HepG2 (cell line): ENCODE results near the gene DCP2. TPM values are rescaled to one million over a fixed set of nuclear protein-coding genes. Genes with fewer than 3 reads are reported as not detected.

ENCODE experiments used
- ATAC-seq: fragments of 200-7000 bp; cut with Tn5 transposase; 3 replicates; pipeline ENCODE4 v1.9.1; 2020; ENCODE audit warnings: mild to moderate bottlenecking, moderate library complexity
- BruUV-seq: library from RNA; stranded (reverse); fragments of 400-500 nt; replicated peaks from 2 replicates; lab custom pipeline; 2021; lab: Mats Ljungman, UMichigan
- CTCF ChIA-PET: fragments of 300-600 bp; formaldehyde crosslinking; extraction: SDS; loops from one replicate; lab custom pipeline; 2021; ENCODE audit warnings: low total read pairs, inconsistent platforms, low intra/inter-chr PET ratio; lab: Yijun Ruan, JAX
- POLR2A ChIA-PET: fragments of 350-600 bp; sonication (Branson Sonifier 250); formaldehyde crosslinking; loops from one replicate; lab custom pipeline; 2020; ENCODE audit warnings: antibody characterized with exemption, inconsistent platforms; lab: Yijun Ruan, JAX
- DNase-seq: peaks from one replicate; pipeline ENCODE4 v3.0.0-alpha.2; 2015; ENCODE audit warnings: low spot score
- FAIRE-seq: peaks from 3 replicates; lab custom pipeline; 2011; peaks lifted over from hg19 to GRCh38; lab: Jason Lieb, UNC
- H2AFZ ChIP-seq: one replicate; pipeline ENCODE4 v1.6.1; 2011; ENCODE audit warnings: low read length, inconsistent platforms
- H3K27ac ChIP-seq: fragments of 300-600 bp; 3 replicates; pipeline ENCODE4 v1.8.0; 2011; ENCODE audit warnings: mixed run types, mild to moderate bottlenecking, mixed read lengths, low read length, inconsistent platforms; ENCODE audit not compliant: insufficient read depth; ENCODE audit errors: extremely low read length
- H3K27me3 ChIP-seq, 2 experiments: fragments of 200-600 bp in 1 of 2; 2 replicates in 1 of 2; 3 replicates in 1 of 2; pipeline versions ENCODE4 v1.6.0 to v1.8.0; 2011; ENCODE audit warnings: low read length in 2 of 2, mild to moderate bottlenecking in 2 of 2, moderate library complexity in 2 of 2, inconsistent platforms in 1 of 2; ENCODE audit not compliant: insufficient read depth in 2 of 2, control insufficient read depth in 1 of 2
- H3K36me3 ChIP-seq, 2 experiments: fragments of 200-600 bp in 1 of 2; replicated peaks in 1 of 2; 2 replicates in 1 of 2; 3 replicates in 1 of 2; pipeline versions ENCODE4 v1.5.1 to v1.8.0; 2011; ENCODE audit warnings: low read length in 2 of 2, inconsistent platforms in 1 of 2; ENCODE audit not compliant: insufficient read depth in 2 of 2, control insufficient read depth in 1 of 2
- H3K4me1 ChIP-seq: 2 replicates; pipeline ENCODE4 v1.5.1; 2012; ENCODE audit warnings: low read length, inconsistent platforms; ENCODE audit not compliant: insufficient read depth
- H3K4me2 ChIP-seq: 2 replicates; pipeline ENCODE4 v1.6.0; 2011; ENCODE audit warnings: low read depth, low read length, inconsistent platforms
- H3K4me3 ChIP-seq, 3 experiments: fragments of 200-600 bp in 1 of 3; sonication (generic), shearing (Covaris generic) in 1 of 3; replicated peaks in 1 of 3; 2 replicates each; pipeline ENCODE4 v1.5.1; 2011 to 2016; ENCODE audit warnings: low read length in 3 of 3, inconsistent platforms in 2 of 3, low read depth in 2 of 3, mild to moderate bottlenecking in 2 of 3, control low read depth in 1 of 3, mixed read lengths in 1 of 3; ENCODE audit not compliant: insufficient read depth in 1 of 3
- H3K79me2 ChIP-seq: one replicate; pipeline ENCODE4 v1.6.1; 2011; ENCODE audit warnings: low read length, inconsistent platforms; ENCODE audit not compliant: insufficient read depth
- H3K9ac ChIP-seq: 2 replicates; pipeline ENCODE4 v1.6.0; 2011; ENCODE audit warnings: mild to moderate bottlenecking, low read depth, low read length, inconsistent platforms; ENCODE audit not compliant: insufficient read depth
- H3K9me3 ChIP-seq: 2 replicates; pipeline ENCODE4 v1.5.1; 2012; ENCODE audit warnings: mild to moderate bottlenecking, low read length
- H4K20me1 ChIP-seq: 2 replicates; pipeline ENCODE4 v1.6.0; 2011; ENCODE audit warnings: inconsistent platforms, mild to moderate bottlenecking, low read length, moderate library complexity; ENCODE audit not compliant: insufficient read depth
- EED ChIP-seq: sonication (generic); formaldehyde crosslinking; IDR thresholded peaks from 2 replicates; pipeline ENCODE4 v1.5.0; 2020; ENCODE audit warnings: mild to moderate bottlenecking, missing genetic modification reagents
- ZNF644 ChIP-seq: IDR thresholded peaks from 2 replicates; pipeline ENCODE4 v1.6.1; 2016; ENCODE audit warnings: low read depth
- WGBS: methylation state at CpG from one replicate; pipeline ENCODE4 v1.1.6; 2017; ENCODE audit warnings: low lambda C conversion rate; 5-methylcytosine and 5-hydroxymethylcytosine counted together
- in situ Hi-C: cut with HindIII; loops from 2 replicates; pipeline ENCODE4 v1.10.0; 2017; ENCODE audit warnings: low pct_unique_long_range_greater_than_20kb; ENCODE audit not compliant: extremely low pct_ligation_motif_present
- intact Hi-C: fragments of 100-400 bp; cut with micrococcal nuclease; formaldehyde crosslinking; loops from one replicate; pipeline ENCODE4 v1.10.0; 2022; ENCODE audit not compliant: unreplicated experiment
- polyA plus RNA-seq, 8 experiments: library from polyadenylated mRNA; depleted of rRNA in 3 of 8; stranded (reverse) in 7 of 8; unstranded in 1 of 8; fragments of >200 nt; fragmentation: Illumina TruSeq in 4 of 8; extraction: Trizol in 4 of 8; gene quantifications; 2 replicates each; pipeline versions ENCODE4 v1.2.1 to v1.2.3, GENCODE V29; 2011 to 2016; ENCODE audit warnings: low read depth in 4 of 8, missing spikeins in 1 of 8, mixed read lengths in 1 of 8; ENCODE audit not compliant: insufficient read depth in 1 of 8
- total RNA-seq, 5 experiments: library from RNA; depleted of rRNA; stranded (reverse); fragments of >200 nt; fragmentation: Illumina TruSeq; extraction: Trizol; gene quantifications; 2 replicates each; pipeline ENCODE4 v1.2.3, GENCODE V29; 2016; ENCODE audit warnings: low read depth in 1 of 5
- TF ChIP-seq, protein P1 (sequence below): IDR thresholded peaks from 2 replicates; pipeline ENCODE4 v1.4.0; 2020; ENCODE audit warnings: mild to moderate bottlenecking, missing genetic modification reagents
- TF ChIP-seq, protein P2 (sequence below): IDR thresholded peaks from 2 replicates; pipeline ENCODE4 v1.6.1; 2016; ENCODE audit warnings: missing genetic modification reagents, missing compliant biosample characterization

Gene DCP2
- total and polyA plus RNA-seq, 2 of the 13 experiments (the other 11 are each of a cell fraction or from before 2014, with no cell fraction given), result 16.2 to 63.4 TPM

DNA sequence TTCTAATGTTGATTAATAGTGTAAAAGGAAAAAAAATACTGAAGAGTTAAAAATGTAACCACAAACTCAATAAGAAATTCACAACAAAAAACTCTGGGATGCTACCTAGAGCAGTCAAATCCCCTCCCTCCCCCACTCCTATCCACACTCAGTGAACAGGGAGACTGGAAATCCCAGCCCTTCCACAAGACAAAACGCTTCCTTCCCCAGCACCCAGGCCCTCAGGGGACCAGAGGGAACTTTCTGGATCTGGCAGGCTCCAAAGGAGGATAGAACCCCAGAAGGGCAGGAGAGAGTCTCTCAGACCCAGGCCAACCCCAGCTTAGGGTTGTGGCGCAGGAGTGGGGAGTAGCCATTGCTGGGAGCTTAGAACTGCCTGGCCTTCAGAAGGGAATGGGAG is 55.0 kb downstream of the DCP2 start:
- Histone ChIP-seq H3K4me1 (no peaks in the 10 kb centered on the region), H3K9ac (no peak overlapping the region)
- intact Hi-C loops, result loop anchor here (5.0 kb wide), 1 partner anchor 34 kb away; no protein-coding TSS in a partner anchor
- TF ChIP-seq EED (CRISPR knock-in tag), result no peak
- TF ChIP-seq, protein P1, sequence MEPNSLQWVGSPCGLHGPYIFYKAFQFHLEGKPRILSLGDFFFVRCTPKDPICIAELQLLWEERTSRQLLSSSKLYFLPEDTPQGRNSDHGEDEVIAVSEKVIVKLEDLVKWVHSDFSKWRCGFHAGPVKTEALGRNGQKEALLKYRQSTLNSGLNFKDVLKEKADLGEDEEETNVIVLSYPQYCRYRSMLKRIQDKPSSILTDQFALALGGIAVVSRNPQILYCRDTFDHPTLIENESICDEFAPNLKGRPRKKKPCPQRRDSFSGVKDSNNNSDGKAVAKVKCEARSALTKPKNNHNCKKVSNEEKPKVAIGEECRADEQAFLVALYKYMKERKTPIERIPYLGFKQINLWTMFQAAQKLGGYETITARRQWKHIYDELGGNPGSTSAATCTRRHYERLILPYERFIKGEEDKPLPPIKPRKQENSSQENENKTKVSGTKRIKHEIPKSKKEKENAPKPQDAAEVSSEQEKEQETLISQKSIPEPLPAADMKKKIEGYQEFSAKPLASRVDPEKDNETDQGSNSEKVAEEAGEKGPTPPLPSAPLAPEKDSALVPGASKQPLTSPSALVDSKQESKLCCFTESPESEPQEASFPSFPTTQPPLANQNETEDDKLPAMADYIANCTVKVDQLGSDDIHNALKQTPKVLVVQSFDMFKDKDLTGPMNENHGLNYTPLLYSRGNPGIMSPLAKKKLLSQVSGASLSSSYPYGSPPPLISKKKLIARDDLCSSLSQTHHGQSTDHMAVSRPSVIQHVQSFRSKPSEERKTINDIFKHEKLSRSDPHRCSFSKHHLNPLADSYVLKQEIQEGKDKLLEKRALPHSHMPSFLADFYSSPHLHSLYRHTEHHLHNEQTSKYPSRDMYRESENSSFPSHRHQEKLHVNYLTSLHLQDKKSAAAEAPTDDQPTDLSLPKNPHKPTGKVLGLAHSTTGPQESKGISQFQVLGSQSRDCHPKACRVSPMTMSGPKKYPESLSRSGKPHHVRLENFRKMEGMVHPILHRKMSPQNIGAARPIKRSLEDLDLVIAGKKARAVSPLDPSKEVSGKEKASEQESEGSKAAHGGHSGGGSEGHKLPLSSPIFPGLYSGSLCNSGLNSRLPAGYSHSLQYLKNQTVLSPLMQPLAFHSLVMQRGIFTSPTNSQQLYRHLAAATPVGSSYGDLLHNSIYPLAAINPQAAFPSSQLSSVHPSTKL (CRISPR knock-in tag), result no peak
- TF ChIP-seq, all 625 proteins: peak for 0
- no peak overlapping the region for H2AFZ ChIP-seq
- FAIRE-seq (no peak), ATAC-seq (no peak; the same call in 2 of the 3 replicates), DNase-seq (no peak)
- peaks cover 3 to 9% of the 10 kb centered on the region in 2 experiments; a peak in 2 of 5 replicates for H3K36me3 ChIP-seq
- no peaks in the 10 kb centered on the region for H3K27me3 ChIP-seq
- no peaks in the 10 kb centered on the region for H4K20me1 ChIP-seq
- no peak overlapping the region for H3K27ac ChIP-seq
- TSS peak; percentile 22 for BruUV-seq
- H3K9me3 ChIP-seq, result no peaks in the 10 kb centered on the region
- ChIA-PET CTCF (no interaction called here), POLR2A (no interaction called here)
- H3K4me3 ChIP-seq, result no peak overlapping the region
- in situ Hi-C loops, result loop anchor here (25.0 kb wide), 1 partner anchor 481 kb away; the partner anchor contains the start of gene YTHDC2
- H3K79me2 ChIP-seq, result no peaks in the 10 kb centered on the region
- 94% methylated on average over 2 of the region's 2 CpGs for WGBS
- H3K4me2 ChIP-seq, result no peak overlapping the region

DNA sequence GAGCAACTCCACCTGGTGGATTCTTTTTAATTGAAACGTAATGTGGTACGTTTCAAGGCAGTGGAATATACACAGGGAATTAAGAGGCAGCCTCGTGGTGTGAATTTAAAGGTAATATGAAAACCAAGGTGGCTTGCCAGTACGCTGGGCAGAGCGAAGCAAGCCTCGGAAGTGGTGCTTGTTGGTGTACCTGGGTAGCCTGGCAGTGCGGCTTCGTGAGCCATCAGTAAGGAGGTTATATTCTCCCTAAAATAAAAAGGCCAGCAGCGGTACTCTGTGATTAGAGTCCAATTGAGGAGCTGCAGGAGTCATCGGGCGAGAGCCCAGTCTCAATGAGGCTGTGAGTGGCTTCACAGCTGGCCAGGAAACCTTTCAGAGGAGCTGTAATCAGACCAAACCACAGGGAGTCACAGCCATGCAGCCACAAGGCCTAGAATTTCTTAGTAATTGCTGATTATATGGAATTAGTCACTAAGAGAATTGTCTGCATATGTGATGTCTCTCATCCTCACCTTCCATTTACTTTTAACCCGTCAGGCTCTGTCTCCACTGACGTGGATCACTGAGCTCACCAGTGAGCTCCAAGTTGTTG is 57.7 kb downstream of the DCP2 start:
- DNase-seq (no peak), ATAC-seq (no peak; the same call in 1 of the 3 replicates), FAIRE-seq (no peak)
- Histone ChIP-seq H4K20me1 (no peaks in the 10 kb centered on the region), H3K27me3 (no peaks in the 10 kb centered on the region), H3K27ac (no peak overlapping the region), H3K36me3 (no peaks in the 10 kb centered on the region), H3K4me2 (no peak overlapping the region), H2AFZ (no peak overlapping the region), H3K9ac (no peak overlapping the region), H3K9me3 (no peaks in the 10 kb centered on the region), H3K4me1 (no peaks in the 10 kb centered on the region), H3K79me2 (no peaks in the 10 kb centered on the region), H3K4me3 (no peak overlapping the region)
- BruUV-seq, result no TSS peak
- POLR2A ChIA-PET, result no interaction called here
- intact Hi-C loops, result loop anchor here (5.0 kb wide), 1 partner anchor 37 kb away; no protein-coding TSS in a partner anchor
- 85% methylated on average over 13 of the region's 13 CpGs for WGBS
- TF ChIP-seq, protein P2, sequence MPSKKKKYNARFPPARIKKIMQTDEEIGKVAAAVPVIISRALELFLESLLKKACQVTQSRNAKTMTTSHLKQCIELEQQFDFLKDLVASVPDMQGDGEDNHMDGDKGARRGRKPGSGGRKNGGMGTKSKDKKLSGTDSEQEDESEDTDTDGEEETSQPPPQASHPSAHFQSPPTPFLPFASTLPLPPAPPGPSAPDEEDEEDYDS, result no peak
- TF ChIP-seq ZNF644 (CRISPR knock-in tag), result no peak
- CTCF ChIA-PET, result interaction anchor here (1.2 kb wide), 1 partner anchor 38 kb away, joined by 3 read pairs; no protein-coding TSS in a partner anchor
- in situ Hi-C loops, result loop anchor here (25.0 kb wide), 1 partner anchor 478 kb away; the partner anchor contains the start of gene YTHDC2
